ENCODE data around the gene SHF.

DNA sequence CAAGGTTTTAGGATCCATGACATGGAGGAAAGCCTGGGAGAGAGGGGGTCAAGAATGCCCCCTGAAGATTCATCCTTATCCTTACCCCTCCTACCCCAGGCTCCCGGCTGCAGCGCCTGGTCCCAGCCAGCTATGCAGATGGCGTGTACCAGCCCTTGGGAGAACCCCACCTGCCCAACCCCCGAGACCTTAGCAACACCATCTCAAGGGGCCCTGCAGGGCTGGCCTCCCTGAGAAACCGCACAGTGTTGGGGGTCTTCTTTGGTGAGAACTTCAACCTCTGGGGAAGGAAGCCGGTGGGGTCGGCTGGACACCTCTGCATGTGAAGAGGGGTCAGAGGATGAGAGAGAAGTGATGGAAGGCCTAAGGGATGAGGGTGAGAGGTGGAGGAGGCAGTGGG is 53.7 kb downstream of the SHF start:
- TF ChIP-seq EZH2 (IDR thresholded peaks at IDR 0.05; ENCODE audit: insufficient read depth, low read length), result no peak
- TF ChIP-seq, protein P1, sequence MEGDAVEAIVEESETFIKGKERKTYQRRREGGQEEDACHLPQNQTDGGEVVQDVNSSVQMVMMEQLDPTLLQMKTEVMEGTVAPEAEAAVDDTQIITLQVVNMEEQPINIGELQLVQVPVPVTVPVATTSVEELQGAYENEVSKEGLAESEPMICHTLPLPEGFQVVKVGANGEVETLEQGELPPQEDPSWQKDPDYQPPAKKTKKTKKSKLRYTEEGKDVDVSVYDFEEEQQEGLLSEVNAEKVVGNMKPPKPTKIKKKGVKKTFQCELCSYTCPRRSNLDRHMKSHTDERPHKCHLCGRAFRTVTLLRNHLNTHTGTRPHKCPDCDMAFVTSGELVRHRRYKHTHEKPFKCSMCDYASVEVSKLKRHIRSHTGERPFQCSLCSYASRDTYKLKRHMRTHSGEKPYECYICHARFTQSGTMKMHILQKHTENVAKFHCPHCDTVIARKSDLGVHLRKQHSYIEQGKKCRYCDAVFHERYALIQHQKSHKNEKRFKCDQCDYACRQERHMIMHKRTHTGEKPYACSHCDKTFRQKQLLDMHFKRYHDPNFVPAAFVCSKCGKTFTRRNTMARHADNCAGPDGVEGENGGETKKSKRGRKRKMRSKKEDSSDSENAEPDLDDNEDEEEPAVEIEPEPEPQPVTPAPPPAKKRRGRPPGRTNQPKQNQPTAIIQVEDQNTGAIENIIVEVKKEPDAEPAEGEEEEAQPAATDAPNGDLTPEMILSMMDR (IDR thresholded peaks at IDR 0.05; ENCODE audit: insufficient read depth, low read depth, low read length), result no peak
